ENCODE data around the gene COL4A1.

The COL4A1 gene

GRCh38 chr13:110306960-110307766, at the start of gene COL4A1, which contains the start of gene COL4A2:
TSS of gene COL4A1 (minus strand) at chr13:110307157. CDS start at chr13:110307027, 130 bp downstream.
TSS of gene COL4A2 (plus strand) at chr13:110307284. CDS start at chr13:110307904, 620 bp downstream.
- no peak within 1 kb of the TSS; the same call in 1 of the 2 replicates for H3K4me3 ChIP-seq (ENCODE audit: low read length)
- no peak for TF ChIP-seq ZNF274 (IDR thresholded peaks at IDR 0.05; ENCODE audit: low read depth, low read length)

DNA sequence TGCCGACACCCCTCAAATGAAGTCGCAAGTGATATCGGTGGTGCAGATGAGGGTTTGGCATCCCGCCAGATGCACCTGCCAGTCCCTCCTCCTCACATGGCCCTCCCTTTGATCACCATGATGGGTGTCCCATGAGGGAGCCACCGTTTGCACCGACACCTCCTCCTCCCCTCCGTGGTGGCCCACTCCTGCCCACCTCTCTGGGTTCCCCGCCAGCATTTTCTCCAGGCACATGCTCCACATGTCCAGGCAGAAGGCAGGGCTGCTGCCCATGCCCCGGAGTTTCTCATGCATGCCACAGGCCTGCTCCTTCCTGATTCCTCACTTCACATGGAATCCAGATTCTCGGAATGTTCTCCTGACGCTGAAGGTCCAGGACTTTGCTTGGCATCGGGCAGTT, 49.4 kb upstream of the COL4A1 start:
- H3K4me3 ChIP-seq (ENCODE audit: low read length) = no peak overlapping the region
- TF ChIP-seq ZNF274 (IDR thresholded peaks at IDR 0.05; ENCODE audit: low read depth, low read length) = no peak

DNA sequence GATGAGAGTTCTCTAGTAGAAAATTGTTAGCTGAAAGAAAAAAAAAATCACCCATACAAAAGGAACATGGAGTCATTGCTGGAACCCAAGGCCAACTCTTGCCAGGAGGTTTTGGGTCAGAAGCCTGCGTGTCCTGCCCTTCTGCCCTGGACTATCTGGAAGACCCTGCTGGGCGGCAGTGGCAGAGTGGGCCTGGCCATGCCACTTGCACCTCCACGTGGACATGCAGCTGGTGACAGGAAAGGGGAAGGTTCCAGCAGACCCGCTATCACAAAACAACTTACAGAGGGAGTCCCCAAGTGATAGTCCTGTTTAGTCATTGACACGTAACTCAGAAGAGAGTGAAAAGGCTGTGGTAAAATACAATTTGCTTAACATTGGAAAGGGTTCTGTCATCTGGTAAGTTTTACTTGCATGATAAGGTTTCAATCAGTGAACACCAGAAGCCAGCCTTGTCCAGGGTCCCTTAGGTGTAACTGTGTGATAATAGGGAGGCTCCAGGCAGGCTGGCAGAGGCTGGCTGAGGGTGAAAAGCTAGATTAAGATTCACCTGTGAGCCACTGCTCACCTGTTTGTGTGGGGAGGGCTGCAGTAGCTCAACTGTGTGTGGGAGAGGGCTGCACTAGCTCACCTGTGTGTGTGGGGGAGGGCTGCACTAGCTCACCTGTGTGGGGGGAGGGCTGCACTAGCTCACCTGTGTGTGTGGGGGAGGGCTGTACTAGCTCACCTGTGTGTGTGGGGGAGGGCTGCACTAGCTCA, 47.9 kb upstream of the COL4A1 start:
- TF ChIP-seq ZNF274 (IDR thresholded peaks at IDR 0.05; ENCODE audit: low read depth, low read length) = no peak
- H3K4me3 ChIP-seq (ENCODE audit: low read length) = no peak overlapping the region

- no peak overlapping the region for H3K4me3 ChIP-seq (ENCODE audit: low read length)
- TF ChIP-seq ZNF274 (IDR thresholded peaks at IDR 0.05; ENCODE audit: low read depth, low read length) = no peak
These were observed 47.2 kb upstream of the COL4A1 start for GRCh38 chr13:110354123-110354627.

DNA sequence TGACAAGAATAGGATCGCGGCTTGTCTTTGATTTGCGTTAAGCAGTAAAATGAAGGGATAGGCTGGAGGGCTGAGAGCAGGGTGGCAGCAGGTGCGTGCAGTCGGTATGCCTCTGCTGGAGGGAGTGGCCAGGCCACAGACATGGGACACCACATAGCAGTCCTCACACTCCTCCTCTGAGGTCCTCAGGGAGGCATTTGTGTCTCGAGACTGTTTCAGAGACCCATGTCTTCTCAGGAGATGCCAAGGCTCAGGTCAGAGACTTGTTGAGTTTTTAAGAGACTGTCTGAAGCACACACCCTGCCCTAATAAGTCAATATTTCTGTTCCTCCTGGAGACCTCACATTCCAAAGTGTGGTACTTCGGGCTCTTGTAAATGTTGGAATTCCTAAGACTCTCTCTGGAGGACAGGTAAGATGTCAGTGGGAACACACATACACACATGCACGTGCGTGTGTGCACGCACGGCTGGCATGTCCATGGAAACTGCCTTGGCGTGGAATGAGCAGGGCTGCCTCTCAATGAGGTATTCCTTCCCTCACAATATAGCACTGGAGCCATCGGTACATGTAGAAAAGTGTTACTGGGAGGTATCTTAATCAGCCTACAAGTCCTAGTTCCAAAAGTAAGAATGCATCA, 46.5 kb upstream of the COL4A1 start:
- H3K4me3 ChIP-seq (ENCODE audit: low read length) = no peak overlapping the region
- TF ChIP-seq ZNF274 (IDR thresholded peaks at IDR 0.05; ENCODE audit: low read depth, low read length) = no peak

- TF ChIP-seq ZNF274 (IDR thresholded peaks at IDR 0.05; ENCODE audit: low read depth, low read length) = no peak
- no peak overlapping the region for H3K4me3 ChIP-seq (ENCODE audit: low read length)
These were observed 45.8 kb upstream of the COL4A1 start for GRCh38 chr13:110352735-110353134.

- TF ChIP-seq ZNF274 (IDR thresholded peaks at IDR 0.05; ENCODE audit: low read depth, low read length) = no peak
These were observed 44.9 kb upstream of the COL4A1 start for GRCh38 chr13:110351636-110352420.

GRCh38 chr13:110350509-110350908, 43.6 kb upstream of the COL4A1 start:
- H3K4me3 ChIP-seq (ENCODE audit: low read length) = no peak overlapping the region
- no peak for TF ChIP-seq ZNF274 (IDR thresholded peaks at IDR 0.05; ENCODE audit: low read depth, low read length)

More at GRCh38 chr13:110351636-110352420, 44.9 kb upstream of the COL4A1 start:
- H3K4me3 ChIP-seq (ENCODE audit: low read length) = no peak overlapping the region

DNA sequence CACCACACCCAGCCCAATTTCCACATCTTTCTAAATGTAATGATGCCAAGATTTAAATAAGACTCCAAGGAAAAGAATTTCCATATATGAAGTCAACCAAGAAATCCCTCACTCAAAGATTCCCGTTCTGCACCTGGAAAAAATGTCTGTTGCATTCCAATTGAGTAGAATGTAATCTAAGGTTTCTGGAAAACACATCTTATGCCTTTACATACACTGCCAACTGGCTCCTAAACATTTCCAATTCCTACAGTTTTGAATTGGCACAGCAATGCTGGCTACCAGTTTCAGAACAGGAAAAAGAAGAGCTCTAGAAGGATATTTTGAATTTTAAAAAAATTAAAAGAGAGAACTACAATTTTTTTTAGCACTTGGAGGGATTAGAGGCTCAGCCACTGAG, 43.1 kb upstream of the COL4A1 start:
- no peak for TF ChIP-seq ZNF274 (IDR thresholded peaks at IDR 0.05; ENCODE audit: low read depth, low read length)
- H3K4me3 ChIP-seq (ENCODE audit: low read length) = no peak overlapping the region

- H3K4me3 ChIP-seq (ENCODE audit: low read length) = no peak overlapping the region
- TF ChIP-seq ZNF274 (IDR thresholded peaks at IDR 0.05; ENCODE audit: low read depth, low read length) = no peak
These were observed 42.3 kb upstream of the COL4A1 start for GRCh38 chr13:110349239-110349638.

GRCh38 chr13:110348309-110349105, 41.5 kb upstream of the COL4A1 start:
- no peak overlapping the region for H3K4me3 ChIP-seq (ENCODE audit: low read length)
- no peak for TF ChIP-seq ZNF274 (IDR thresholded peaks at IDR 0.05; ENCODE audit: low read depth, low read length)

DNA sequence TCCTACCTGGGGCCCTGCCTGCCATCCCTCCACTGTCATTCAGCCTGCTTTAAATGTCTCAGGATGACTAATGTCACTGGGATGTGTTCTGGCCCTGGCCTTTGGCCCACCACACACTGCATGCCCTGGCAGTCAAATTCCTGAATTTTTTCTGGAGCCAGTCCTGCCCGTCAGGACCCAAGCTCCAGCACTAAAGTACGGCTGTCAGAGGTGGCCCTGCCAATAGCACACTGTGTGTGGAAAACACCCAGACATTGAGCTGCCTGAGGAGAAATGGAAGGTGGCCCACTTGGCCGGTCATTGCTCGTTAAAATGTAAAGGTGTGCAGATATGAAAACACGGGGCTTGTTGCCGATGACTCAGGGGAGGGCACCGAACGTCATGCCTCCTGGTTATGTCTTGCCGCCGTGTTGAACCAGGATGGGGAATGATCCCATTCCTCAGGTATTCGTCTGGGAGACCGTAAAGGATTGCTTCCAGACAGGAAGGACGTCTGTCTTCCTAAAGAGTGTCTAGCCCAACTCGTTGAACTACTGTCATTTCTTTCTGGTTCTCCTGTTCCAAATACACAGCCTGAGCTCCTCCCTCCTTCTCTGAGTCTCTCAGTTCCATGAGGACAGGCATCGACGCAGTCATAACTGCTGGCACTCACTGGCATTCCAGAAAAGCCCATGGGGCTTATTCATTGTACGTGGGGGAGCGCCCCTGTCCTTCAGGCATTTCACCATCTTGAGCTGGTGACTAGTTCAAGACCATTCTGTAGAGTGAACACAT, 40.8 kb upstream of the COL4A1 start:
- H3K4me3 ChIP-seq (ENCODE audit: low read length) = no peak overlapping the region

More for the DNA sequence above, 40.8 kb upstream of the COL4A1 start:
- no peak for TF ChIP-seq ZNF274 (IDR thresholded peaks at IDR 0.05; ENCODE audit: low read depth, low read length)
